H1 (cell line): ENCODE measurements around the gene ZDHHC11. TPM values are rescaled to one million over a fixed set of nuclear protein-coding genes. Genes with fewer than 3 reads are reported as not detected.

ENCODE experiments used
- CTCF ChIA-PET: fragments of 300-600 bp; sonication (Branson Sonifier 250); formaldehyde crosslinking; loops from one replicate; lab custom pipeline; 2021; ENCODE audit not compliant: partially characterized antibody; lab: Charles Lee
- POLR2A ChIA-PET: fragments of 300-600 bp; sonication (Branson Sonifier 250); formaldehyde crosslinking; loops from one replicate; lab custom pipeline; 2021; ENCODE audit warnings: inconsistent platforms; ENCODE audit not compliant: partially characterized antibody; lab: Charles Lee
- DNase-seq, 2 experiments: peaks; one replicate each; pipeline versions ENCODE4 v3.0.0 to v3.0.0-alpha.2; 2010 to 2022; ENCODE audit warnings: low spot score in 2 of 2, low read depth in 1 of 2, mixed read lengths in 1 of 2
- FAIRE-seq: peaks from 2 replicates; lab custom pipeline; 2011; peaks lifted over from hg19 to GRCh38; lab: Jason Lieb, UNC
- H2AFZ ChIP-seq: 2 replicates; pipeline ENCODE4 v1.8.1; 2012; ENCODE audit warnings: low read length, inconsistent platforms
- H2AK5ac ChIP-seq: 2 replicates; pipeline ENCODE4 v1.6.1; 2013; ENCODE audit warnings: low read depth, low read length
- H2BK120ac ChIP-seq: replicated peaks from 2 replicates; pipeline ENCODE3; 2013; ENCODE audit warnings: low read depth, low read length, inconsistent platforms
- H2BK12ac ChIP-seq: 2 replicates; pipeline ENCODE4 v1.6.1; 2013; ENCODE audit warnings: low read depth, low read length
- H2BK15ac ChIP-seq: 2 replicates; pipeline ENCODE4 v1.6.1; 2013; ENCODE audit warnings: low read length
- H2BK20ac ChIP-seq: 2 replicates; pipeline ENCODE4 v1.6.1; 2013; ENCODE audit warnings: low read length
- H2BK5ac ChIP-seq: 2 replicates; pipeline ENCODE4 v1.6.1; 2013; ENCODE audit warnings: low read depth, low read length
- H3K14ac ChIP-seq: 2 replicates; pipeline ENCODE4 v1.6.1; 2013; ENCODE audit warnings: inconsistent platforms; ENCODE audit not compliant: insufficient read length
- H3K18ac ChIP-seq: 2 replicates; pipeline ENCODE4 v1.6.1; 2013; ENCODE audit warnings: low read length; ENCODE audit errors: extremely low read depth
- H3K23ac ChIP-seq: 2 replicates; pipeline ENCODE4 v1.6.1; 2013; ENCODE audit warnings: inconsistent platforms; ENCODE audit not compliant: insufficient read length
- H3K23me2 ChIP-seq: 2 replicates; pipeline ENCODE4 v1.6.1; 2013; ENCODE audit warnings: low read depth, low read length
- H3K27ac ChIP-seq: 2 replicates; pipeline ENCODE4 v1.6.1; 2011; ENCODE audit warnings: low read depth, low read length, inconsistent platforms
- H3K27me3 ChIP-seq, 4 experiments: replicated peaks in 1 of 4; 1 replicate in 1 of 4; 2 replicates in 3 of 4; pipeline versions ENCODE4 v1.6.1 to v1.8.1; 2011 to 2013; ENCODE audit warnings: low read length in 3 of 4, mild to moderate bottlenecking in 3 of 4, inconsistent platforms in 2 of 4, mixed read lengths in 2 of 4, moderate library complexity in 1 of 4; ENCODE audit not compliant: control insufficient read depth in 3 of 4, insufficient read depth in 3 of 4; ENCODE audit errors: extremely low read depth in 1 of 4
- H3K36me3 ChIP-seq, 4 experiments: 2 replicates each; pipeline versions ENCODE4 v1.6.1 to v1.8.1; 2011 to 2013; ENCODE audit warnings: mild to moderate bottlenecking in 4 of 4, low read length in 3 of 4, moderate library complexity in 2 of 4, control low read depth in 1 of 4, inconsistent platforms in 1 of 4; ENCODE audit not compliant: insufficient read depth in 4 of 4, control insufficient read depth in 2 of 4
- H3K4ac ChIP-seq: replicated peaks from 2 replicates; pipeline ENCODE3; 2013; ENCODE audit warnings: low read length, low read depth, mixed read lengths, inconsistent platforms; ENCODE audit not compliant: insufficient read length
- H3K4me1 ChIP-seq, 4 experiments: replicated peaks in 1 of 4; 1 replicate in 1 of 4; 2 replicates in 3 of 4; pipeline versions ENCODE4 v1.6.1 to v1.8.1; 2011 to 2013; ENCODE audit warnings: low read length in 3 of 4, inconsistent platforms in 2 of 4, mixed read lengths in 1 of 4; ENCODE audit not compliant: insufficient read depth in 4 of 4, control insufficient read depth in 3 of 4
- H3K4me2 ChIP-seq, 2 experiments: 2 replicates each; pipeline versions ENCODE4 v1.6.1 to v1.8.1; 2011 to 2013; ENCODE audit warnings: low read depth in 2 of 2, low read length in 2 of 2, control low read depth in 1 of 2, inconsistent platforms in 1 of 2, mild to moderate bottlenecking in 1 of 2; ENCODE audit not compliant: insufficient read depth in 1 of 2
- H3K4me3 ChIP-seq, 4 experiments: fragments of 200-600, 300-600 bp in 1 of 4; sonication (generic), shearing (Covaris generic), sonication (Bioruptor Twin) in 1 of 4; 2 replicates each; pipeline versions ENCODE4 v1.5.1 to v1.8.1; 2011 to 2016; ENCODE audit warnings: low read length in 4 of 4, low read depth in 3 of 4, control low read depth in 2 of 4, inconsistent platforms in 2 of 4, mild to moderate bottlenecking in 2 of 4, mixed read lengths in 1 of 4, moderate library complexity in 1 of 4; ENCODE audit not compliant: insufficient read depth in 2 of 4; ENCODE audit errors: extremely low read depth in 1 of 4
- H3K56ac ChIP-seq: replicated peaks from 2 replicates; pipeline ENCODE3; 2013; ENCODE audit warnings: low read depth, mild to moderate bottlenecking, mixed read lengths, low read length, inconsistent platforms; ENCODE audit not compliant: insufficient read length
- H3K79me1 ChIP-seq: 2 replicates; pipeline ENCODE4 v1.6.1; 2013; ENCODE audit warnings: low read depth, low read length, control low read depth
- H3K79me2 ChIP-seq, 2 experiments: 2 replicates each; pipeline versions ENCODE4 v1.6.1 to v1.8.1; 2012 to 2013; ENCODE audit warnings: low read length in 2 of 2, mild to moderate bottlenecking in 2 of 2, inconsistent platforms in 1 of 2; ENCODE audit not compliant: insufficient read depth in 2 of 2, control insufficient read depth in 1 of 2
- H3K9ac ChIP-seq, 4 experiments: replicated peaks in 1 of 4; 1 replicate in 1 of 4; 2 replicates in 3 of 4; pipeline versions ENCODE4 v1.6.1 to v1.8.1; 2011 to 2013; ENCODE audit warnings: low read depth in 3 of 4, low read length in 3 of 4, control low read depth in 2 of 4, mild to moderate bottlenecking in 2 of 4, moderate library complexity in 2 of 4, inconsistent platforms in 1 of 4; ENCODE audit errors: extremely low read depth in 1 of 4
- H3K9me3 ChIP-seq, 2 experiments: 2 replicates each; pipeline versions ENCODE4 v1.6.1 to v1.8.1; 2012 to 2013; ENCODE audit warnings: mild to moderate bottlenecking in 2 of 2, moderate library complexity in 2 of 2, control low read depth in 1 of 2, inconsistent platforms in 1 of 2, low read depth in 1 of 2, low read length in 1 of 2, mixed read lengths in 1 of 2; ENCODE audit not compliant: insufficient read depth in 2 of 2
- H4K20me1 ChIP-seq, 2 experiments: replicated peaks in 1 of 2; 2 replicates each; pipeline versions ENCODE3 to v1.8.1; 2011 to 2013; ENCODE audit warnings: inconsistent platforms in 2 of 2, low read length in 2 of 2, mild to moderate bottlenecking in 1 of 2; ENCODE audit not compliant: insufficient read depth in 2 of 2, control insufficient read depth in 1 of 2
- H4K5ac ChIP-seq: 2 replicates; pipeline ENCODE4 v1.6.1; 2013; ENCODE audit warnings: low read length, low read depth, mixed read lengths, inconsistent platforms; ENCODE audit not compliant: insufficient read length
- H4K8ac ChIP-seq: 2 replicates; pipeline ENCODE4 v1.8.0; 2013; ENCODE audit warnings: mild to moderate bottlenecking, moderate library complexity, low read length, inconsistent platforms; ENCODE audit not compliant: insufficient read depth; ENCODE audit errors: extremely low read depth
- H4K91ac ChIP-seq: replicated peaks from 2 replicates; pipeline ENCODE3; 2013; ENCODE audit warnings: low read length, mixed read lengths, inconsistent platforms; ENCODE audit not compliant: insufficient read length
- CBX5 ChIP-seq: fragments of 300-800, 300-1000 bp; sonication (generic); IDR thresholded peaks from 2 replicates; pipeline ENCODE4 v1.7.1; 2016; ENCODE audit warnings: antibody characterized with exemption, low read length, low read depth
- CTCF ChIP-seq, 3 experiments: IDR thresholded peaks; 1 replicate in 2 of 3; 2 replicates in 1 of 3; pipeline versions ENCODE4 v1.5.1 to v1.6.1; 2011; ENCODE audit warnings: low read length in 3 of 3, mild to moderate bottlenecking in 3 of 3, inconsistent platforms in 2 of 3, low read depth in 1 of 3, moderate library complexity in 1 of 3; ENCODE audit not compliant: insufficient read depth in 1 of 3; ENCODE audit errors: control extremely low read depth in 1 of 3
- EP300 ChIP-seq, 2 experiments: IDR thresholded peaks; 1 replicate in 1 of 2; 2 replicates in 1 of 2; pipeline ENCODE4 v1.6.1; 2011 to 2012; ENCODE audit warnings: low read depth in 2 of 2, low read length in 2 of 2, mild to moderate bottlenecking in 2 of 2, borderline replicate concordance in 1 of 2, inconsistent platforms in 1 of 2, moderate library complexity in 1 of 2
- WGBS, 2 experiments: shearing (Covaris generic) in 1 of 2; methylation state at CpG; one replicate each; pipeline versions ENCODE4 v1.1.6 to v1.1.7; 2013 to 2015; ENCODE audit warnings: low lambda C conversion rate in 2 of 2, mixed read lengths in 2 of 2, inconsistent platforms in 1 of 2, low coverage in 1 of 2, missing lambda C conversion rate in 1 of 2; ENCODE audit not compliant: insufficient replicate concordance in 2 of 2, insufficient coverage in 1 of 2, insufficient read length in 1 of 2; ENCODE audit errors: extremely low coverage in 1 of 2, missing lambda C conversion rate in 1 of 2; 5-methylcytosine and 5-hydroxymethylcytosine counted together
- polyA plus RNA-seq, 7 experiments: library from polyadenylated mRNA; depleted of rRNA in 3 of 7; stranded (reverse) in 5 of 7; unstranded in 2 of 7; fragments of >200 nt in 5 of 7; fragments of 200-250 nt in 2 of 7; gene quantifications; 1 replicate in 5 of 7; 2 replicates in 1 of 7; 4 replicates in 1 of 7; pipeline versions ENCODE4 v1.2.1 to v1.2.3, GENCODE V29; 2011 to 2013; ENCODE audit warnings: missing spikeins in 2 of 7, mixed read lengths in 2 of 7
- total RNA-seq: library from RNA; stranded (reverse); fragmentation: NEBNext Ultra II Directional; extraction: Animal tissue kit (Norgen Biotek cat#: 25700); gene quantifications from 2 replicates; pipeline ENCODE4 v1.2.1, GENCODE V29; 2021

The ZDHHC11 gene
- total and polyA plus RNA-seq, 2 of the 8 experiments (the other 6 are each of a cell fraction or from before 2014, with no cell fraction given) = 4.7 to 16.6 TPM

GRCh38 chr5:878125-878524, 27.3 kb upstream of the ZDHHC11 start:
- WGBS, 2 experiments = 94% methylated on average over 15 of the region's 15 CpGs; no CpG with 5 or more reads in 1 of the 2 experiments
- no peak overlapping the region for H2BK20ac ChIP-seq
- no peak overlapping the region for H3K14ac ChIP-seq
- no peak overlapping the region for H3K18ac ChIP-seq
- no peak for TF ChIP-seq CTCF (IDR thresholded peaks at IDR 0.05; ENCODE audit: control extremely low read depth in 1 of 3, insufficient read depth in 1 of 3, low read depth in 1 of 3, low read length in 3 of 3)
- no peak for TF ChIP-seq CBX5
- no peak for TF ChIP-seq EP300 (IDR thresholded peaks at IDR 0.05; ENCODE audit: borderline replicate concordance in 1 of 2, low read depth in 2 of 2, low read length in 2 of 2)
- H4K91ac ChIP-seq = no peak overlapping the region
- H3K27ac ChIP-seq = no peak overlapping the region
- no peak overlapping the region for H2BK15ac ChIP-seq
- no peak overlapping the region for H3K23ac ChIP-seq
- peaks cover 27% of the 10 kb centered on the region for H3K79me1 ChIP-seq
- peak overlapping the region; percentile 52; the same call in 1 of the 2 replicates for H2BK5ac ChIP-seq
- no peaks in the 10 kb centered on the region; a peak in 1 of 4 replicates for H3K9me3 ChIP-seq
- H3K36me3 ChIP-seq = peaks cover 19 to 60% (median 59%) of the 10 kb centered on the region in 4 experiments
- H4K8ac ChIP-seq = no peak overlapping the region
- ChIA-PET POLR2A (interaction anchor here (0.5 to 1.5 kb wide), 2 partner anchors 9 to 516 kb away, joined by 3 to 4 read pairs; no protein-coding TSS in a partner anchor), CTCF (interaction anchor here (0.7 to 1.1 kb wide), 4 partner anchors 9 to 111 kb away, joined by 3 to 4 read pairs (median 3); no protein-coding TSS in a partner anchor)
- H3K27me3 ChIP-seq = no peaks in the 10 kb centered on the region; a peak in 1 of 7 replicates
- H2BK12ac ChIP-seq = no peak overlapping the region
- H3K56ac ChIP-seq = no peak overlapping the region
- no peak for DNase-seq
- H3K9ac ChIP-seq = no peak overlapping the region
- peaks cover 10 to 38% of the 10 kb centered on the region in 2 experiments for H4K20me1 ChIP-seq
- H3K4me2 ChIP-seq = no peak overlapping the region
- H3K4me3 ChIP-seq = no peak overlapping the region
- no peak overlapping the region for H4K5ac ChIP-seq
- H3K4ac ChIP-seq = no peak overlapping the region
- peaks cover 5% of the 10 kb centered on the region; the same call in 1 of the 2 replicates for H3K23me2 ChIP-seq
- no peak overlapping the region for H2AK5ac ChIP-seq
- no peaks in the 10 kb centered on the region for H3K4me1 ChIP-seq
- H2BK120ac ChIP-seq = no peak overlapping the region
- H2AFZ ChIP-seq = no peak overlapping the region
- no peak for FAIRE-seq
- peaks cover 0 to 23% of the 10 kb centered on the region in 2 experiments; a peak in 3 of 4 replicates for H3K79me2 ChIP-seq
